Thoracic aorta endothelial cell (primary cell): ENCODE results near the gene CLDN7. TPM values are rescaled to one million over a fixed set of nuclear protein-coding genes. Genes with fewer than 3 reads are reported as not detected.

Source experiments
- small RNA-seq: library from RNA; depleted of rRNA; stranded (forward); fragments of <200 nt; gene quantifications from one replicate; pipeline ENCODE3, GENCODE V24; 2012
- total RNA-seq: library from RNA; depleted of rRNA; stranded (reverse); fragments of >200 nt; gene quantifications from 2 replicates; pipeline ENCODE4 v1.2.3, GENCODE V29; 2012

CLDN7 gene
- total RNA-seq: 19.0 and 22.7 TPM in 2 replicates

GRCh38 chr17:7262192-7262934, at the start of gene CLDN7:
Gene CLDN7, minus strand, starts transcription at chr17:7262478. Its CDS starts 435 bp downstream, at chr17:7262043.

GRCh38 chr17:7306911-7307685, 44.8 kb upstream of the CLDN7 start, which contains the start of gene EIF5A:
Gene EIF5A, plus strand, starts transcription at chr17:7307628. Its CDS starts 2,008 bp downstream, at chr17:7309636.

DNA sequence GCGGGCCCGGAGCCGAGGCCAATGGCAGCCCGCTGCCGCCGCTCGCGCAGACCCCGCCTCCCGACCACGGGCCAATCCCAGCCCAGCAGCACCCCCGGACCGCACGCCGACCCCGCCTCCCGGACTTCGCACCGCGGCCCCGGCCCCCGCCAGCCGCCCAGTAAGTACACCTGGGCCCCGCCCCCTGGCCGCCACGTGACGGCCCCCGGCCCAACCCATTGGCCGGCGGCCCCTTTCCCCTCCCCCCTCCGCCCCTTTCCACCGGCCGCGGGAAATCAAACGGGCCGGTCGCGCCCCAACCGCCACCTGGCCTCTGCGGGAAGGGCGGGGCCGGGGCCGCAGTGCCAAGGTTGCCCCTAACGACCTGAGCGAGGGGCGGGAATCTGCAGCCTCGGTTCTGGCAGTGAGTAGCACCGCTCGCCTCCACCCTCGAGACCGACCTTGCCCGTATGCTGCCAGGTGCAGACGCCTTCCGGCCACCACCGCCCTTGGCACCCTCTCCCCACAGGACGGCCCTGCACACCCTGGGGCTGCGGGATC, 32.4 kb upstream of the CLDN7 start, which contains the start of gene YBX2:
TSS of gene YBX2 (minus strand) at position 26 of the 540 bp plus-strand sequence. CDS start 139 bp downstream, outside the sequence.

GRCh38 chr17:7281074-7281952, 19.0 kb upstream of the CLDN7 start, which contains the start of gene SLC2A4:
Gene SLC2A4, plus strand, starts transcription at chr17:7281718. Its CDS starts 217 bp downstream, at chr17:7281935.

DNA sequence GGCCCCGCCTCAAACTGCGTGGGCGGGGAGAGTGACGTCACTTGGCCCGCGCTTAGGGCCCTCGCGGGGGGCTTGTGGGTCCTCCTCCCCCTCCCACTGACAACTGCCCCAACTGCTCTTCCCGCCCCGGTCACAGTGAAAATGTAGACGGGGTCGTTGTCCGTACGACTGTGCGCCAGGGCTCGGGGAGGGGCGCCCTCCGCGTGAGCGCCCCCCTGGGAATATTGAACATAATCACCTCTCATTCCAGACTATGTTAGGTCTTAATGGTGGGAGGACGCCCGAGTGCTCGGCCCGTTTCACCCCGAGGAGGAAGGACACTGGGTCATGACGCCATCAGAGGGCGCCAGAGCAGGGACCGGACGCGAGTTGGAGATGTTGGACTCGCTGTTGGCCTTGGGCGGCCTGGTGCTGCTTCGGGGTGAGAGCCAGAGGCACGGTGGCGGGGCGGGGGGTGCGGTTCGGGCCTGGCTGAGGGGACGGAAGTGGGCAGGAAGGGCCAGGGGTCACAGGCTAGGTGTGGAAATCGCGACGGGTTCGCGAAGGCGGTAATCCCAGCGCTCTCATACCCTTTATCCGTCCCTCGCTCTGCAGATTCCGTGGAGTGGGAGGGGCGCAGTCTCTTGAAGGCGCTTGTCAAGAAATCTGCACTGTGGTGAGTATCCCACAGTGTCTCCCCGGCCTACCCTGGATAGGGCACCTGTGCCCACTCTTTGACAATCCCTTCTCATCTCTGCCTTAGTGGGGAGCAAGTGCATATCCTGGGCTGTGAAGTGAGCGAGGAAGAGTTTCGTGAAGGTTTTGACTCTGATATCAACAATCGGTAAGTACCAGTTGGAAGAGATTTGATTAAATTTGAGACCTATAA, 9.9 kb downstream of the CLDN7 start, which contains the start of gene ELP5:
TSS of gene ELP5 (plus strand) at position 40 of the 868 bp plus-strand sequence. CDS start at position 376, 336 bp downstream.

GRCh38 chr17:7251661-7252175, 10.6 kb downstream of the CLDN7 start, which contains the start of gene CTDNEP1:
Gene CTDNEP1, minus strand, starts transcription at chr17:7251734. Its CDS starts 438 bp downstream, at chr17:7251296.

DNA sequence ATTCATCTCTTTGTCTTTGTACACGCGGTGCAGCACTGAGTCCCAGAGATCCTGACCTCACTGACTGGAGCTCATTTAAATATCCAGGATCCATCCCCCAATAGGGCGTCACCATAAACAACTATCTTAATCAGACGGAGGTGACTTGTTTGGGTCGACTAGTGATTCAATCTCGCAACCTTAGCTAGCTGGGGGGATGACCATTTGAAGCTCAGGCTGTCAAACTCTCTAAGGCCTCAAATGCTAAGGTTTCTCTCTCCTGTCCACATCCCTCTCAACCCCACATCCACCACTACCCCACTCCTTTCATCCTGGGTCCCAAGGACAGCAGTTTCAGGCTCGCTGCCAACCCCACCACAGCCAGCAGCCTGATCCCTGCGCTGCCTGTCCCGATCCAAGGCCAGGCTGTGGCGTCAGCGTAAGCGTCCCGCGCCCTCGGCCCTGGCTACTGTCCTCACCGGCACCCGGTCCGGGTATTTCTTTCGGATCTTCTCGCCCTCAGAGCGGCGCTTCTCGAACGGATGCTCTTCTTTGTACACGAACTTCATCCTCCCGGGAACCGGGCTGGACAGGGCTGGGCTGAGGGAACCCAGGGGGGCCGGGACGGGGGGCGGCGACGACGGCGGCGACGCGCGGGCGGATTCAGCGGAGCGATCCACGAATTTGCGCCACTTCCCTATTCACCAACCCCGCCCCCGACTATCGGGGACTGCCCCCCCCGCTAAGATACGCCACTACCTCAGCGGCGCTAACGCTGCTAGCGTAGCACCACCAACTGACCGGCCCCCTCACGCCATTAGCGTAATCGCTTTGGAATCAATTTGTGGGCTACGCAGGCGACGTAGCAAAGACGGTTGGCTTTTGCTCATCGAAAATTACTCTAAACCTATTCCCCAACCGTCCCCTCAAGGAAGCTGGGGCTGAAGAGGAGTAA, 20.2 kb downstream of the CLDN7 start, which contains the start of gene GABARAP:
TSS of gene GABARAP (minus strand) at position 667 of the 934 bp plus-strand sequence. CDS start at position 548, 119 bp downstream.

GRCh38 chr17:7239091-7240027, 22.9 kb downstream of the CLDN7 start, which contains the start of gene PHF23:
Gene PHF23, minus strand, starts transcription at chr17:7239457. Its CDS starts 178 bp downstream, at chr17:7239279.

DNA sequence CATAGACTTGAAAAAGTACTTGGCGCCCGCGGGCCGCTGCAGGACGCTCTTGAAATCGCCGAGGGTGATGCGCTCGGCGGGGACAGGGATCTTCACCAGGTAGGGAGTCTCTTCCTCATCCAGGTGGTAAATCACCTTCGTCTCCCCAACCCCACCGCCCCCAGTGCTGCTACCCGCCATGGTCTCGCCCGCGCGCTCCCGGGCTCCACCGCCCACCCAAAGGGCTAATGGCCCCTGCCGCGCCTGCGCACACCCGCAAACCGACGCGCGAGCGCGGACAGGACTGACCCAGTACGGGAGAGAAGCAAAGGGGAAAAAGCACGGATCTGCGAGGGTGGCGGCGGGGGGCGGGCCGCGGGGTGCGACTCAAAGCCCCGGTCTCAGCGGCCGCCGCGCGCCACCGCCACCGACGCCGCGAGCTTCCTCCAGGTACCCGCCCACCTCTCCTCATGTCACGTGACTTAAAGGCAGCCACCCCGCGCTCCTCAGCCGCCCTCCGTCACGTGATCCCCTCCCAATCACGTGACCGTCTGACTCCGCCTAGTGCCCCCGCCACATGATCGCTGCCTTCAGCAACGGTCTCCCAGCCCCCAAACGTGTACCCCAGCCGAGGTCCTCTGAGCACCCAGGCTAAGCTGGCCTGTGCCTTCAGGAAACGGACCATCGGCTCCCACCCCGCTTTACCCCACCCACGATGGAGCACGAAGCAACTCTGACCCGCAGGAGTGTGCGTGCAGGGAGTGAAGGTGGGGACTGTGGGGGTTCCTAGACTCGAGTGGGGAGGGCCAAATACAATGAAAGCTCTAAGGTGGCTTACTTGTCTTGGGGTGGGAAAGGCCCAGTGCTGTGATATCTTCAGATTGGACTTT, 28.0 kb downstream of the CLDN7 start, which contains the start of gene DVL2:
TSS of gene DVL2 (minus strand) at position 435 of the 869 bp plus-strand sequence. CDS start at position 180, 255 bp downstream.

DNA sequence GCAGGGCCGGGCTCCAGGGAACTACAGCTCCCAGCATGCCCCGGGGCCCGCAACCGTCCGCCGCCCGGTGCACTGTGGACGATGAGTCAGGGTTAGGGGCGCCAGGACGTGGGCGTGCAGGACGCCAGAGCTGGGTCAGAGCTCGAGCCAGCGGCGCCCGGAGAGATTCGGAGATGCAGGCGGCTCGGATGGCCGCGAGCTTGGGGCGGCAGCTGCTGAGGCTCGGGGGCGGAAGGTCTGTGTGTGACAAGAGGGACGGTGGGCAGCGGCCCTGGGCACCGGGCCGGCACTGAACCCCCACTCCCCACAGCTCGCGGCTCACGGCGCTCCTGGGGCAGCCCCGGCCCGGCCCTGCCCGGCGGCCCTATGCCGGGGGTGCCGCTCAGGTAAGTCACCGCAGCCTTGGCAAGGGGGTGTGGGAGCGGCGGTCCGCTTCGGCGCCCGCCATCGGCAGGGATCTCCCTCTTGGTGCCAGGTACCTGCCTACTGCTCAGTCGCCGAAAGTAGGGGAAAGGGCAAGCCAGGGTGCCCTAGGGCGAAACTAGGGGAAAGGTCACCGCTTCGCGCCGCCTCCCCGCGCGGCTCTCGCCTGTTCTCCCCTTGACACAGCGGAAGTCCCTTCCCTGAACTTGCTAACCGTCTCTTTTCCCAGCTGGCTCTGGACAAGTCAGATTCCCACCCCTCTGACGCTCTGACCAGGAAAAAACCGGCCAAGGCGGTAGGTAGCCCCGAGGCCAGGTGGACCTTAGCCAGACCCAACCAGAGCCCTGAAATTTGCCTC, 42.3 kb downstream of the CLDN7 start, which contains the start of the genes ACADVL and DLG4:
TSS of gene ACADVL (plus strand) at position 127 of the 781 bp plus-strand sequence. CDS start at position 174, 47 bp downstream.
TSS of gene DLG4 (minus strand) at position 25 of the 781 bp plus-strand sequence.

Small RNA genes lying within 50 kb of the gene (small RNA-seq; reads per million reads assigned to genes)
- gene MIR324: 309 reads per million, percentile 99 among the genes with 10 or more reads in this experiment
- not detected for gene RF00019

Other genes with a start within 250 kb of the CLDN7 start
- 43.6 and 68.1 TPM in 2 replicates for gene RNASEK, start 249.9 kb downstream of the CLDN7 start, total RNA-seq
- gene BCL6B, start 239.4 kb downstream of the CLDN7 start, total RNA-seq: 86.7 and 109 TPM in 2 replicates
- 2.5 and 3.0 TPM in 2 replicates for gene SLC16A13, start 226.5 kb downstream of the CLDN7 start, total RNA-seq
- 0.36 and 0.66 TPM in 2 replicates for gene SLC16A11, start 218.4 kb downstream of the CLDN7 start, total RNA-seq
- not detected in 2 replicates for gene CLEC10A, start 182.2 kb downstream of the CLDN7 start, total RNA-seq
- not detected in 2 replicates for gene ASGR2, start 147.7 kb downstream of the CLDN7 start, total RNA-seq
- 5.8 and 9.7 TPM in 2 replicates for gene ASGR1, start 83.1 kb downstream of the CLDN7 start, total RNA-seq
- 13.2 and 14.8 TPM in 2 replicates for gene DLG4, start 42.6 kb downstream of the CLDN7 start, total RNA-seq
- gene ACADVL, start 42.5 kb downstream of the CLDN7 start, total RNA-seq: 164 and 181 TPM in 2 replicates
- gene DVL2, start 28.0 kb downstream of the CLDN7 start, total RNA-seq: 39.8 and 51.8 TPM in 2 replicates
- 38.1 and 38.3 TPM in 2 replicates for gene PHF23, start 23.0 kb downstream of the CLDN7 start, total RNA-seq
- 206 and 343 TPM in 2 replicates for gene GABARAP, start 20.0 kb downstream of the CLDN7 start, total RNA-seq
- 33.8 and 45.2 TPM in 2 replicates for gene CTDNEP1, start 10.7 kb downstream of the CLDN7 start, total RNA-seq
- 32.0 and 36.4 TPM in 2 replicates for gene ELP5, start 10.3 kb downstream of the CLDN7 start, total RNA-seq
- gene SLC2A4, start 19.2 kb upstream of the CLDN7 start, total RNA-seq: under 0.01 and 0.14 TPM in 2 replicates
- gene YBX2, start 32.2 kb upstream of the CLDN7 start, total RNA-seq: 0.13 and 0.14 TPM in 2 replicates
- gene EIF5A, start 45.1 kb upstream of the CLDN7 start, total RNA-seq: 863 and 945 TPM in 2 replicates
- gene GPS2, start 52.9 kb upstream of the CLDN7 start, total RNA-seq: 44.3 and 44.5 TPM in 2 replicates
- gene NEURL4, start 66.9 kb upstream of the CLDN7 start, total RNA-seq: 17.3 and 23.5 TPM in 2 replicates
- gene ACAP1, start 74.1 kb upstream of the CLDN7 start, total RNA-seq: not detected in 2 replicates
- gene KCTD11, start 89.7 kb upstream of the CLDN7 start, total RNA-seq: 2.1 and 2.6 TPM in 2 replicates
- gene TMEM95, start 92.7 kb upstream of the CLDN7 start, total RNA-seq: not detected in 2 replicates
- gene TNK1, start 118.6 kb upstream of the CLDN7 start, total RNA-seq: 0.27 and 0.29 TPM in 2 replicates
- 19.5 and 22.2 TPM in 2 replicates for gene PLSCR3, start 132.0 kb upstream of the CLDN7 start, total RNA-seq
- 49.5 and 65.8 TPM in 2 replicates for gene TMEM256, start 141.6 kb upstream of the CLDN7 start, total RNA-seq
- 4.5 and 7.3 TPM in 2 replicates for gene NLGN2, start 145.4 kb upstream of the CLDN7 start, total RNA-seq
- not detected in 2 replicates for gene SPEM1, start 157.8 kb upstream of the CLDN7 start, total RNA-seq
- gene SPEM2, start 163.1 kb upstream of the CLDN7 start, total RNA-seq: not detected in 2 replicates
- not detected in 2 replicates for gene SPEM3, start 166.4 kb upstream of the CLDN7 start, total RNA-seq
- gene TMEM102, start 173.0 kb upstream of the CLDN7 start, total RNA-seq: 4.7 and 5.5 TPM in 2 replicates
- 0.22 and 0.27 TPM in 2 replicates for gene FGF11, start 177.0 kb upstream of the CLDN7 start, total RNA-seq
- gene CHRNB1, start 182.6 kb upstream of the CLDN7 start, total RNA-seq: 4.4 and 4.8 TPM in 2 replicates
- gene ZBTB4, start 217.2 kb upstream of the CLDN7 start, total RNA-seq: 17.6 and 23.3 TPM in 2 replicates
- gene SLC35G6, start 219.0 kb upstream of the CLDN7 start, total RNA-seq: not detected in 2 replicates
- 110 and 117 TPM in 2 replicates for gene POLR2A, start 221.9 kb upstream of the CLDN7 start, total RNA-seq